ENCODE data around the gene ENPP1.

ENPP1 gene

GRCh38 chr6:131807644-131808459 is at the start of gene ENPP1:
TSS of gene ENPP1 (plus strand) at chr6:131808020. CDS start at chr6:131808036, 16 bp downstream.
- DNase-seq = no peak

- no peak for DNase-seq
Measured at GRCh38 chr6:131758920-131759319, 48.9 kb upstream of the ENPP1 start.

- DNase-seq = no peak
Measured at GRCh38 chr6:131761060-131761761, 46.6 kb upstream of the ENPP1 start.

GRCh38 chr6:131761762-131762067 is 46.1 kb upstream of the ENPP1 start:
- DNase-seq = no peak

GRCh38 chr6:131762984-131763383 is 44.8 kb upstream of the ENPP1 start:
- DNase-seq = no peak

- no peak for DNase-seq
Measured at GRCh38 chr6:131763749-131764148, 44.1 kb upstream of the ENPP1 start.

GRCh38 chr6:131764350-131764749 is 43.5 kb upstream of the ENPP1 start:
- DNase-seq = no peak

- DNase-seq = peak; percentile 3
Measured at GRCh38 chr6:131765081-131765803, 42.6 kb upstream of the ENPP1 start.

GRCh38 chr6:131765804-131766135 is 42.0 kb upstream of the ENPP1 start:
- no peak for DNase-seq

- no peak for DNase-seq
Measured at GRCh38 chr6:131766631-131767030, 41.2 kb upstream of the ENPP1 start.

GRCh38 chr6:131768964-131769363 is 38.9 kb upstream of the ENPP1 start:
- no peak for DNase-seq

- no peak for DNase-seq
Measured at GRCh38 chr6:131769385-131770141, 38.3 kb upstream of the ENPP1 start.

GRCh38 chr6:131770776-131771175 is 37.0 kb upstream of the ENPP1 start:
- DNase-seq = no peak

- no peak for DNase-seq
Measured at GRCh38 chr6:131773284-131773950, 34.4 kb upstream of the ENPP1 start.

GRCh38 chr6:131775886-131776285 is 31.9 kb upstream of the ENPP1 start:
- DNase-seq = no peak

GRCh38 chr6:131776985-131777384 is 30.8 kb upstream of the ENPP1 start:
- no peak for DNase-seq

GRCh38 chr6:131778169-131778568 is 29.7 kb upstream of the ENPP1 start:
- no peak for DNase-seq

GRCh38 chr6:131779304-131779703 is 28.5 kb upstream of the ENPP1 start:
- DNase-seq = peak; percentile 28

- DNase-seq = no peak
Measured at GRCh38 chr6:131780600-131780999, 27.2 kb upstream of the ENPP1 start.

GRCh38 chr6:131781687-131782086 is 26.1 kb upstream of the ENPP1 start:
- no peak for DNase-seq

GRCh38 chr6:131782764-131783163 is 25.1 kb upstream of the ENPP1 start:
- no peak for DNase-seq

- no peak for DNase-seq
Measured at GRCh38 chr6:131784561-131784960, 23.3 kb upstream of the ENPP1 start.

- no peak for DNase-seq
Measured at GRCh38 chr6:131787079-131787478, 20.7 kb upstream of the ENPP1 start.

All from NCI-H446 treated with DMSO at 0.1 percent for 48 hours (cell line).